HG02840 (cell line): ENCODE measurements around the gene ALPP.
"Not testable (repeated sequence)": the region's sequence is repeated elsewhere in the genome, so short reads cannot be mapped to it uniquely, and the experiment has no call there.

Experiments used
- ATAC-seq: cut with Tn5 transposase; IDR thresholded peaks from one replicate; pipeline ENCODE4 v1.9.1; 2021; ENCODE audit warnings: mild to moderate bottlenecking, moderate library complexity, moderate number of reproducible peaks; ENCODE audit not compliant: unreplicated experiment, low FRiP score

Gene ALPP

GRCh38 chr2:232363064-232363783 is 15.3 kb upstream of the ALPP start:
- ATAC-seq, result not testable (repeated sequence)

- ATAC-seq, result no peak
These were observed 14.6 kb upstream of the ALPP start for GRCh38 chr2:232363784-232364615.

- ATAC-seq, result not testable (repeated sequence)
These were observed 13.6 kb upstream of the ALPP start for GRCh38 chr2:232364806-232365594.

- no peak for ATAC-seq
These were observed 12.8 kb upstream of the ALPP start for GRCh38 chr2:232365621-232366321.

- not testable (repeated sequence) for ATAC-seq
These were observed 12.1 kb upstream of the ALPP start for GRCh38 chr2:232366461-232366860.

GRCh38 chr2:232367016-232367415 is 11.5 kb upstream of the ALPP start:
- no peak for ATAC-seq

GRCh38 chr2:232367591-232368233 is 10.8 kb upstream of the ALPP start:
- ATAC-seq, result no peak

GRCh38 chr2:232368311-232368731 is 10.2 kb upstream of the ALPP start:
- no peak for ATAC-seq

GRCh38 chr2:232369126-232369951 is 9.2 kb upstream of the ALPP start:
- no peak for ATAC-seq

- ATAC-seq, result not testable (repeated sequence)
These were observed 8.5 kb upstream of the ALPP start for GRCh38 chr2:232370007-232370406.

- no peak for ATAC-seq
These were observed 6.0 kb upstream of the ALPP start for GRCh38 chr2:232372231-232373208.

GRCh38 chr2:232374356-232374755 is 4.2 kb upstream of the ALPP start:
- ATAC-seq, result no peak

- no peak for ATAC-seq
These were observed 3.4 kb upstream of the ALPP start for GRCh38 chr2:232375164-232375563.

GRCh38 chr2:232376260-232376659 is 2.3 kb upstream of the ALPP start:
- no peak for ATAC-seq

- ATAC-seq, result no peak
These were observed 1.8 kb upstream of the ALPP start for GRCh38 chr2:232376713-232377112.

GRCh38 chr2:232377319-232377718 is 1.2 kb upstream of the ALPP start:
- ATAC-seq, result no peak

GRCh38 chr2:232377841-232378734 is 463 bp upstream of the ALPP start:
- no peak for ATAC-seq
